Activated T-helper 17 cell treated with anti-CD3 and anti-CD28 coated beads, Interleukin-2, amount 50 U/mL, for 72 hours (primary cell): ENCODE results near the gene PDSS2. TPM values are rescaled to one million over a fixed set of nuclear protein-coding genes. Genes with fewer than 3 reads are reported as not detected.
A peak's percentile ranks its signal among the peaks of the same experiment; 100 is the strongest.

Source experiments
- ATAC-seq: fragments of 150-1000 bp; cut with Tn5 transposase; replicated peaks from 2 replicates; pipeline ENCODE4 v1.10.0; 2021; ENCODE audit warnings: mild to moderate bottlenecking, moderate library complexity
- H3K27ac Mint-ChIP-seq: one replicate; pipeline ENCODE4 v1.8.0; 2022; ENCODE audit warnings: mixed read lengths
- H3K27me3 Mint-ChIP-seq: one replicate; pipeline ENCODE4 v1.8.0; 2022; ENCODE audit warnings: mixed read lengths
- H3K36me3 Mint-ChIP-seq: one replicate; pipeline ENCODE4 v1.8.0; 2022; ENCODE audit warnings: low read depth, mild to moderate bottlenecking, mixed read lengths
- H3K4me1 Mint-ChIP-seq: one replicate; pipeline ENCODE4 v1.8.0; 2022; ENCODE audit warnings: mixed read lengths
- H3K4me3 Mint-ChIP-seq: one replicate; pipeline ENCODE4 v1.8.0; 2022; ENCODE audit warnings: mild to moderate bottlenecking, mixed read lengths
- H3K9me3 Mint-ChIP-seq: one replicate; pipeline ENCODE4 v1.8.0; 2022; ENCODE audit warnings: mixed read lengths
- total RNA-seq, 2 donors: library from RNA; stranded (reverse); gene quantifications; one replicate each; pipeline ENCODE4 v1.2.3, GENCODE V29; 2022

PDSS2 gene
- total RNA-seq, 2 donors from 2014 or later, result 10.4 to 13.6 TPM

DNA sequence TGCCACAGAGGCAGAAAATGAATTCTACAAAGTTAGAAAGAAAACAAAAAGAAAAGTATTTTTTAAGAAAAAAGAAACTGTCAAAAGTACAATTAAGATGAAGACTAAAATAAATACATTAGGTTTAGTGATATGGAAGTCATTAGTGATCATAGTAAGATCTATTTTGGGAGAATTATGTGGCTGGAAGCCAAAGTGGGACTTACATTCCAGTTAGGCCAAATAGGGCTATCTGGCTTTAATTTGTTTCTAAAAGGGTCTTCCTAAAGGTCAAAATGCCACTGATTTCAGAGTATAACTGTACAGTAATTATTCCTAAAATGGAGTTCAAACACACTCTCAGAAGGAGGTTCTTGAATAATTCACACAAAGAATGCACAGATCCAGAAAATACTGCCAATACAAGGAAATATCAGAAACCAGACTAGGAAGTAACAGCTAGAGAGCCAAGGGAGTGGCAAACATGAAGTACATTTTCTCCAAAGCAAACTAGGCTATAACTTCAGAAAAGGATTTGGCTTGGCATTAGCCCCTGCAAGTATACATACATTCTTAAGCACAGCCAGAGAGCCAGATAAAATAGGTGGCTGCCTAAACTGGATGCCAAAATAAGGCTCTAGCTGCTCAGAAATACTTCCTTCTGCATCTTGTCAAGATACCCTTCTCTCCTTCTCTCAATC lies 45.3 kb downstream of the PDSS2 start:
- Mint-ChIP-seq H3K9me3 (no peaks in the 10 kb centered on the region), H3K27ac (no peak overlapping the region), H3K4me3 (no peak overlapping the region), H3K4me1 (peaks cover 5% of the 10 kb centered on the region), H3K27me3 (no peaks in the 10 kb centered on the region), H3K36me3 (peaks cover 5% of the 10 kb centered on the region)
- ATAC-seq, result no peak

DNA sequence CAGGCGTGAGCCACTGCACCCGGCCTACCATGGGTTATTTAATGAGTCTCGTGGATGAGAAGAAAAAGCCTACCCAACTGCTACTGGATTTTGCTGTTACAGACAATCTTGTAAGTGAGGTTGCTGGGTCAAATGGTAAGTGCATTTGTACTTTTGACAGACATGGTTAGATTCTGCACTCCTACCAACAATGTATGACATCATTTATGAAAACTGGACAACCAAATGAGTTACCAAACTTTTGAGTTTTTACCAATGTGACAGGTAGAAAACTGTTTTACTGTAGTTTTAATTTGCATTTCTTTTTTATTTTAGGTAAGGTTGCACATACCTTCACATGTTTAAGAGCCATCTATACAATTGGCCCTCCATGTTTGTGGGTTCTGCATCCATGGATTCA lies 48.2 kb downstream of the PDSS2 start:
- Mint-ChIP-seq H3K27me3 (no peaks in the 10 kb centered on the region), H3K9me3 (peaks cover 5% of the 10 kb centered on the region), H3K4me3 (no peak overlapping the region), H3K36me3 (no peaks in the 10 kb centered on the region), H3K4me1 (peaks cover 5% of the 10 kb centered on the region), H3K27ac (no peak overlapping the region)
- ATAC-seq, result no peak

DNA sequence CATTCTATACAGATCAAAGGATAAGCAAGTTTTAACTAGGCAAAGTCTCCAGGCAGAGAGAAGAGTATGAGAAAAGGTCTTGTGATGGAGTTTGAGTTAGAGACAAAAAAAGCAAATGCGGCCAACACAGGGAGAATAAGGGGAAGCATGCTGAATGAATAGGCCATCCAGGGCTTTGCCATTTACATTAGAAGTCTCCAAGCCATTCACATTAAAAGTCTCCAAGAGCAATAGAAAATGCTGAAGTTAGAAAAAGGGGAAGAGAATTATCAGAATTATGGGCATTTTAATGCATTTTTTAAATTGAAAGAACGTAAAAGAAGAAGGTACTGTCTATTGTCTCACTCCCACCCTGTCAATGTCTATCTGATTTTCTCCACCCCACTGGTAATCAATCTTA lies 49.4 kb downstream of the PDSS2 start:
- Mint-ChIP-seq H3K27me3 (no peaks in the 10 kb centered on the region), H3K4me1 (peaks cover 5% of the 10 kb centered on the region), H3K9me3 (peaks cover 9% of the 10 kb centered on the region), H3K27ac (no peak overlapping the region), H3K36me3 (peaks cover 6% of the 10 kb centered on the region), H3K4me3 (no peak overlapping the region)
- ATAC-seq, result no peak

DNA sequence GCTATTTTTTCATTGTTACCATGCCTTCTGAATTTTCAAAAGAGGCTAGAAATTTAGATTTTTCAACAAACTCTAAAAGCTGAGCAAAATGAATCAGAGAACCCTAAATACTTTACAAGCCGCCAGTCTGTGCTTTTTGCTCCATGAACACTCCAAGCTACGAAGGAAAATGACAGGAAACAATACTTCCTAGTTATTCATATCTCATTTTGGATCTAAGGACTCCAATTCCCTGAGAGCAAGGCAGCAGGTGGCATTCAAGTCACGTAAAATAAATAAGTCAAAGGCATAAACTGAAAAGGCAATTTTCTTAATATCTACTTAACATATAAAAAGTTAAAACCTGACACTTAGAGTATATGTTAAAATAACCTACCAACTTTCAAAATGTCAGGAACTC lies 50.6 kb downstream of the PDSS2 start:
- Mint-ChIP-seq H3K9me3 (peaks cover 18% of the 10 kb centered on the region), H3K4me1 (peaks cover 3% of the 10 kb centered on the region), H3K36me3 (peaks cover 15% of the 10 kb centered on the region), H3K27ac (no peak overlapping the region), H3K4me3 (no peak overlapping the region), H3K27me3 (no peaks in the 10 kb centered on the region)
- no peak for ATAC-seq

DNA sequence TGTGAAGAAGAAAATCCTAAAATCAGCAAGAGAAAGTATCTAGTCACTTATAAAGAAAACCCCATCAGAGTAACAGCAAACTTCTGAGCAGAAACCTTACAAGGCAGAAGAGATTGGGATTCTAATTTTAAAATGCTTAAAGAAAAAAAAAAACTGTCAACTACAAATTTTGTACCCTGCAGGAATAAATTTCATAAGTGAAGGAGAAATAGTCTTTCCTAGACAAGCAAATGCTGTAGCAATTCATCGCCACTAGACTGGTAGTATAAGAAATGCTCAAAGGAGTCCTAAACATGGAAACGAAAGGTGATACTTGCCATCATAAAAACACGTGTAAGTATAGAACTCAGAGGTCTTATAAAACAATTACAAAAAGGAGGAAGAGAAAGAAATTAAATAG lies 54.4 kb downstream of the PDSS2 start:
- Mint-ChIP-seq H3K27ac (no peak overlapping the region), H3K27me3 (no peaks in the 10 kb centered on the region), H3K9me3 (peaks cover 24% of the 10 kb centered on the region), H3K4me3 (no peak overlapping the region), H3K36me3 (peaks cover 26% of the 10 kb centered on the region), H3K4me1 (no peaks in the 10 kb centered on the region)
- no peak for ATAC-seq

DNA sequence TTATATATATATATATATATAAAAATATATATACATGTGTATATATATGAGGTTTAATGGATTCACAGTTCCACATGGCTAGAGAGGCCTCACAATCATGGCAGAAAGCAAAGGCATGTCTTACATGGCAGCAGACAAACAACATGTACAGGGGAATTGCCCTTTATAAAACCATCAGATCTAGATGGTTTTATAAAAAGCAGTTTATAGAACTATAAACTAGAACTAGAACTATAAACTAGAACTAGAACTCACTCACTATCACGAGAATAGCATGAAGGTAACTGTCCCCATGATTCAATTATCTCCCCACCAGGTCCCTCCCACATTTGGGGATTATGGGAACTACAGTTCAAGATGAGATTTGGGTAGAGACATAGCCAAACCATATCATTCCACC lies 56.8 kb downstream of the PDSS2 start:
- H3K4me3 Mint-ChIP-seq, result no peak overlapping the region
- H3K4me1 Mint-ChIP-seq, result no peaks in the 10 kb centered on the region
- H3K27me3 Mint-ChIP-seq, result no peaks in the 10 kb centered on the region
- no peak overlapping the region for H3K27ac Mint-ChIP-seq
- ATAC-seq, result no peak
- H3K36me3 Mint-ChIP-seq, result peaks cover 33% of the 10 kb centered on the region
- H3K9me3 Mint-ChIP-seq, result peaks cover 28% of the 10 kb centered on the region

DNA sequence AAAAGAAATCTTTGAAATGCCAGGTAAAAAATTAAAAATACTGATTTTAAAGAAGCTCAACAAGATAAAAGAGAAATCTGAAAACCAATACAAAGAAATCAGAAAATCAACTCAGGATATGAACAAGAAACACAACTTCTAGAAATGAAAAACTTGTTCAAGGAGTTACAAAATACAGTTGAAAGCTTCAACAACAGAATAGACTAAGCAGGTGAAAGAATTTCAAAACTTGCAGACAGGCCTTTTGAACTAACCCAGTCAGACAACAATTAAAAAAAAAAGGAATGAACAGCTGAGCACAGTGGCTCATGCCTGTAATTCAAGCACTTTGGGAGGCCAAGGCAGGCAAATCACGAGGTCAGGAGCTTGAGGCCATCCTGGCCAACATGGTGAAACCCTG lies 57.8 kb downstream of the PDSS2 start:
- H3K4me1 Mint-ChIP-seq, result no peaks in the 10 kb centered on the region
- ATAC-seq, result no peak
- H3K9me3 Mint-ChIP-seq, result peaks cover 25% of the 10 kb centered on the region
- no peak overlapping the region for H3K4me3 Mint-ChIP-seq
- no peaks in the 10 kb centered on the region for H3K27me3 Mint-ChIP-seq
- no peak overlapping the region for H3K27ac Mint-ChIP-seq
- H3K36me3 Mint-ChIP-seq, result peaks cover 33% of the 10 kb centered on the region

DNA sequence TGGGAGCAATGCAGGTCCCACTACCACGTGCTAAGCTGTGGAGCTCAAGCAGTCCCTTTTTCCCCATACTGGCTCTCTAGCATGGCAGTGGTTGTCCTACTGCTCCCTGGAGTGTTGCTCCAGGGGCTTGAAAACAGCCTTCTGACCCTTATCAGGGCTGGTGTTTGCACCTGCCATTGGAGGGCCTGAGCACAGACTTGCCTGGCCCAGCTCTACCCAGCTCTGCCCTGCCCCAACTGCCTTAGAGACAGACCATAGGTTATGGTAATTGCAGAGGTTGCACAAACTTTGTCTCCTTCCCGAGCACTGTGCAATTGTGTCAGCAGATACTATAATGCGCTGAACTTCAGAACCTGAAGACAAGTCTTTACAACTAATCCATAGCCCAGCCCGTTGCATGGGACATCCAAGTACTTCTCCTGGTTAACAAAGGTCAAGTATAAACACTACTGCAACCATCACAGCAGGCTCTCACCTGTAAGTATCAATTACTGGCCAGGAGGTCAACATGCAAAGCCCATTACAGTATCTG lies 58.7 kb downstream of the PDSS2 start:
- no peaks in the 10 kb centered on the region for H3K4me1 Mint-ChIP-seq
- peaks cover 33% of the 10 kb centered on the region for H3K36me3 Mint-ChIP-seq
- no peak overlapping the region for H3K27ac Mint-ChIP-seq
- ATAC-seq, result no peak
- H3K9me3 Mint-ChIP-seq, result peaks cover 24% of the 10 kb centered on the region
- no peaks in the 10 kb centered on the region for H3K27me3 Mint-ChIP-seq
- no peak overlapping the region for H3K4me3 Mint-ChIP-seq

DNA sequence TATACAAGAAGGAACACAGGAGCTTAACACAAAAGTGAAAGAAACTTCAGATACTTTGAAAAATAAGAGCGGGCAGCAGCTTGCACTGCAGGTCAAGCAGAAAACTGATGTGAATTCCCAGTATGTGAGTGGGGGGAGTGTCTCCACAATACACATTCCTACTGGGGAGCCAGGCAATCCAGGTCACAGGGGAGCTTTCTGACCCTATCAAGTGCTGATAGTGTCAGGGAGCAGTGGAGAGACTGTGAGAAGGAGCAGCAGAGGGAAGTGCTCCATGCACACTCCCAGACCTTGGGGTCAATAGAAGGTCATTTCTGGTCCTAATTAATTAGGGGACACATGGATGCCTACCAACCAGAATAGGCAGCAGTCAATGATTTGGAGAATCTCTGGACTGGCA lies 59.4 kb downstream of the PDSS2 start:
- Mint-ChIP-seq H3K4me3 (no peak overlapping the region), H3K27me3 (no peaks in the 10 kb centered on the region), H3K27ac (no peak overlapping the region), H3K36me3 (peaks cover 31% of the 10 kb centered on the region), H3K9me3 (peaks cover 19% of the 10 kb centered on the region), H3K4me1 (no peaks in the 10 kb centered on the region)
- no peak for ATAC-seq

DNA sequence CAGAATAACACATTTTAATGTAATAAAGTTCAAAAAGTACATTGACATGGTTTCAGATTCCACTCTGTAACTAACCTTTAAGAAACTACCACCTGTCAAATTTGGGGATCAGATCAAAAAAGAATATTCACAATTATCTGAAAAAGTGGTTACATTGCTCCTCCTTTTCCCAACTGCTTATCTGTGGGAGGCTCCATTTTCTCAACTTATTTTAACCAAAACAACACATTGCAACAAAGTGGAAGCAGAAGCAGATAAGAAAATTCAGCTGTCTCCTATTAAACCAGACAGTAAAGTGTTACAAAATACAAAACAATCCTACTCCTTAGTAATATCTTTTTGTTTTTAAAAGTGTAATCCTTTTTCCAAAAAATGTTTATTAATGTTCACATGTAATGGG lies 61.4 kb downstream of the PDSS2 start:
- Mint-ChIP-seq H3K4me3 (no peak overlapping the region), H3K4me1 (no peaks in the 10 kb centered on the region), H3K27ac (no peak overlapping the region), H3K9me3 (peaks cover 15% of the 10 kb centered on the region), H3K36me3 (peaks cover 24% of the 10 kb centered on the region), H3K27me3 (no peaks in the 10 kb centered on the region)
- no peak for ATAC-seq

DNA sequence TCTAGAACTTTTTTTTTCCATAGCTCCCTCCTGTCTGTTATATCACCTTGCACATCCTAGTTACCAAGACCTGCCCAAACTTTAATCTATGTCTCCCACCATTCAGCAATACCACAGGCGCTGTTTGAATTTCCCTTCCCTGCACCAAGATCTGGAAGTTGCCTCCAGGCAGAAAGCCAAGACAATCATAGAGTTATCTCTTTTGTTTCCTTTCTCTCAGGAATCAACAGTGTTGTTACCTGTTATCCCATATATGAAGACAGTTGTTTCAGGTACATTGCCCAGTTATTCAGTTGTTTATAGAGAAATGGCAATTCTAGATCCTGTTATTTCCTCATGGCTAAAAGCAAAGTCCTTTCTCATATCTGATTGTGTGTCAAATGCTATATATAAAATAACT lies 63.2 kb downstream of the PDSS2 start:
- Mint-ChIP-seq H3K27ac (no peak overlapping the region), H3K4me1 (no peaks in the 10 kb centered on the region), H3K9me3 (peaks cover 11% of the 10 kb centered on the region), H3K4me3 (no peak overlapping the region), H3K36me3 (peaks cover 20% of the 10 kb centered on the region), H3K27me3 (no peaks in the 10 kb centered on the region)
- no peak for ATAC-seq

DNA sequence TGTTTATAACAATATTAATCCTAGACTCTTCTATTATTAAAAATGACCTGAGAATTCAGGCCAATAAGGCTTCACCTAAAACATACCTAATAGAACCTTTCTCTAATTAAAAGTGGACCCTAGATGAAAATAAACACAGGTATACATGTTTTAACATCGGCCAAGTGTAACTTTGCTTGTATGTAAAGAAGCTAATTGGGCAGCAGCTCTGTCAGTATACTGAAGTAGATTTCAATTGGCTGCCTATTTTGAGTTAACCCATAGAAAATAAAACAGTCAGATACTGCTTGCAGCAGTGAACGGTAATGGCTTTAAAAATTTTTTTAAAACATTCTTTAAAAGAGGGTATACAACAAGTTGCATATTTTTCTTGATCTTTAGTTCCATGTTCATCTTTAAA lies 67.3 kb downstream of the PDSS2 start:
- Mint-ChIP-seq H3K4me3 (no peak overlapping the region), H3K27ac (no peak overlapping the region), H3K27me3 (no peaks in the 10 kb centered on the region), H3K36me3 (peaks cover 18% of the 10 kb centered on the region), H3K4me1 (no peaks in the 10 kb centered on the region), H3K9me3 (peaks cover 5% of the 10 kb centered on the region)
- ATAC-seq, result no peak

DNA sequence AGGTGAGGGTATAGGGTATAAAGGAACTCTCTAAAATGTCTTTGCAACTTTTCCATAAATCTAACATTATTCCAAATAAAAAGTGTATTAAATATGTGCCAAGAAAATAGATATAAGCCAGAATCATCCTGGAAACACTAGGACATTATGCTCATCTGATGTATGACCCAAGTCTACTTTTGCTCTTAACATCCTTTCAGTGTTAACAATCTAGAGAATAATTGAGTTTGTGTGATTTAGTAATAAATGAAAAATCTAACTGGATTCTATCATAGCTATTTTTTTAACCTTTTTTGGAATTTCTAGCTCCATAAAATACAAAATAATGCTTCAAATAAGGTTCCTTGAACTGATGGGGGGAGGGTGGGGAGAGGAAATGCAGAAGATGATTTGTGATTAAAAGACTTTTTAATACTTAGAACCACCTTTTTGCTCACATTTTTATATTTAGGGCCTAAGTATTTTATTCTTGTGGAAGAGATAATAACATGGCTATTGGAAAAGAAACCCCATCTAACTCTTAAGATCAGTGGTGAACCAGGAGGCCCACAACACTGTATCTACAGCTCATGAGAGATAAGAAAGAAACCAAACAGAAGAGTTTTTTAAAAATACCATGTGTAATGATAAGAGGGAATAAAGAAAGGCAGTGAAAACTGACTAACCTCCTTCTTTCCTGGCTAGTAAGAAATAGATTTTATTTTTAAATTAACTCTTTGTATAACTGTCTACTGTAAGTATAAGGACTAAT lies 68.5 kb downstream of the PDSS2 start:
- no peaks in the 10 kb centered on the region for H3K27me3 Mint-ChIP-seq
- ATAC-seq, result no peak
- no peak overlapping the region for H3K27ac Mint-ChIP-seq
- H3K36me3 Mint-ChIP-seq, result peaks cover 18% of the 10 kb centered on the region
- peaks cover 5% of the 10 kb centered on the region for H3K9me3 Mint-ChIP-seq
- no peak overlapping the region for H3K4me3 Mint-ChIP-seq
- H3K4me1 Mint-ChIP-seq, result no peaks in the 10 kb centered on the region

DNA sequence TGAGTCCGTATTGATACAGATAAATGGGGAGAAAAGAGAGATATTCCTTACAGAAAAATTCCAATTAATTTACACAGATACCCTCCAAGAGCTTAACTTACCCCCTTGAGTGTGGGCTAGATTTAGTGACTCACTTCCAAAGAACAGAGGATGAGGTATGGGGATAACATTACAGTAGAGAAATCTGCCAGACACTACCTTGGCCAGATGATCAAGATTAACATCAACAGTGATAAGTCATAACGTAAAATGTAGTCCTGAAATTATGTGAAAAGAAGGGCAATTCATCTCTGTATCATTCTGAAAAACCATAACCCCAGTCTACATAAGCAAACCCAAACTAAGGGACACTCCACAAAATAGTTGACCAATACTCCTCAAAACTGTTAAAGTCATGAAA lies 69.3 kb downstream of the PDSS2 start:
- H3K27ac Mint-ChIP-seq, result no peak overlapping the region
- no peaks in the 10 kb centered on the region for H3K27me3 Mint-ChIP-seq
- H3K4me3 Mint-ChIP-seq, result no peak overlapping the region
- peaks cover 16% of the 10 kb centered on the region for H3K36me3 Mint-ChIP-seq
- H3K9me3 Mint-ChIP-seq, result peaks cover 5% of the 10 kb centered on the region
- peak; percentile 46 for ATAC-seq
- H3K4me1 Mint-ChIP-seq, result no peaks in the 10 kb centered on the region

DNA sequence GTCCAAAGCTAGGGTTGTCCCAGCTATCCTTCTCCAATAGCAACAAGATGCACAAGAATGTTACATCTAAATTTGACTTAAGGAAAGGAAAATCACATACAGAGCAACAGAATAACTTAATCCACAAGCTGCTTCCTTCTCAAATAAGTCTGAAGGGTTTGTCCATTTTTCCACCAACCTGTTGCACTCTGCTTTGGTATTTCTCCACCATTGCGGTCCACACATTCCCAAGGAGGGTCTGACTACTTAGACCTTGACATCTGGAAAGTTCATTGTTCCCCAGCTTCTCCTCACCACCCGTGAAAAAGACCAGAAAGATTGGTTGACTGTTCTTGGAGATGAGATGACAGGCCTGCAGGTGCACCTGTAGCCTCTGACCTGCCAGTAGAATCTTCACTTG lies 72.5 kb downstream of the PDSS2 start:
- Mint-ChIP-seq H3K27ac (no peak overlapping the region), H3K4me1 (no peaks in the 10 kb centered on the region), H3K4me3 (no peak overlapping the region), H3K27me3 (no peaks in the 10 kb centered on the region), H3K9me3 (no peaks in the 10 kb centered on the region), H3K36me3 (peaks cover 5% of the 10 kb centered on the region)
- no peak for ATAC-seq
